A549 (cell line): Measurements from ENCODE around the gene PTGR1.

Source experiments
- CHD2 ChIP-seq: fragments of 150-350 bp; IDR thresholded peaks from 2 replicates; pipeline ENCODE4 v1.6.1; 2014; ENCODE audit warnings: low read length; ENCODE audit not compliant: partially characterized antibody
- CHD4 ChIP-seq: fragments of 200-600 bp; sonication (generic); IDR thresholded peaks from 2 replicates; pipeline ENCODE4 v1.6.1; 2016; ENCODE audit warnings: antibody characterized with exemption, mild to moderate bottlenecking, borderline replicate concordance
- EHMT2 ChIP-seq: fragments of 200-600 bp; sonication (generic); IDR thresholded peaks from 2 replicates; pipeline ENCODE4 v1.6.1; 2016; ENCODE audit warnings: antibody characterized with exemption, low read depth, mild to moderate bottlenecking, moderate library complexity
- HDAC2 ChIP-seq: fragments of 200-600 bp; sonication (generic); IDR thresholded peaks from 2 replicates; pipeline ENCODE4 v1.6.1; 2016
- JUN ChIP-seq, 2 experiments: fragments of >200 bp; sonication (Bioruptor Twin); formaldehyde crosslinking; IDR thresholded peaks; 2 replicates in 1 of 2; 3 replicates in 1 of 2; pipeline ENCODE4 v1.6.1; 2016 to 2017
- MAZ ChIP-seq: fragments of 150-350 bp; IDR thresholded peaks from 2 replicates; pipeline ENCODE4 v1.6.1; 2014; ENCODE audit warnings: antibody characterized with exemption, low read depth, low read length, borderline replicate concordance
- NR3C1 ChIP-seq: fragments of >200 bp; sonication (Bioruptor Twin); formaldehyde crosslinking; IDR thresholded peaks from 3 replicates; pipeline ENCODE4 v1.6.1; 2017
- PHF8 ChIP-seq: fragments of 200-600 bp; sonication (generic); IDR thresholded peaks from 2 replicates; pipeline ENCODE4 v1.6.1; 2016; ENCODE audit warnings: low read depth, mild to moderate bottlenecking, antibody characterized with exemption, moderate library complexity, borderline replicate concordance
- POLR2A ChIP-seq: IDR thresholded peaks from 2 replicates; pipeline ENCODE4 v1.6.1; 2012; ENCODE audit warnings: mild to moderate bottlenecking, low read length
- SMC3 ChIP-seq: fragments of >200 bp; sonication (Bioruptor Twin); formaldehyde crosslinking; IDR thresholded peaks from 3 replicates; pipeline ENCODE4 v1.6.1; 2018; ENCODE audit warnings: inconsistent platforms
- ZFP36 ChIP-seq: fragments of 450-650 bp; IDR thresholded peaks from 2 replicates; pipeline ENCODE4 v1.6.1; 2014; ENCODE audit warnings: borderline replicate concordance; ENCODE audit not compliant: partially characterized antibody
- TF ChIP-seq, protein P1 (sequence below): fragments of 200-600 bp; sonication (generic); IDR thresholded peaks from 2 replicates; pipeline ENCODE4 v1.6.1; 2016; ENCODE audit warnings: antibody characterized with exemption, mild to moderate bottlenecking, moderate library complexity
- TF ChIP-seq, protein P2 (sequence below): fragments of >200 bp; sonication (Bioruptor Twin); formaldehyde crosslinking; IDR thresholded peaks from 3 replicates; pipeline ENCODE4 v1.5.1; 2016

DNA sequence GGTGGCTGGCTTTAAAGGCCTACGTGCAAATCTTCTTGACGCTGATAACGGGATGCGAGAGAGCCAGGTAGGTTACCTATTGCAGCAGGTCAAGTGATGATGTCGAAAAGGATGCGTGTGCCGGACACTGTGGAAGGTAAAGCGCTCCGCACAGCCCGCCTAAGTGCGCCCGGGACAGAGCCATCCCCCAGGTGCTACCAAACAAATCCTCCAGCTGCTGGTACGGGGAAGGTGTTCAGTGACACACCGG lies 31.4 kb upstream of the PTGR1 start:
- TF ChIP-seq EHMT2 (no peak), JUN (IDR thresholded peaks at IDR 0.05) (peak in 1 of 2 experiments; percentile 68; a peak in 2 of 5 replicates), MAZ (0 out of 2 replicates have a peak, but pooled peaks have one; percentile 67), CHD2 (no peak), HDAC2 (no peak), ZFP36 (no peak), POLR2A (no peak), SMC3 (no peak), PHF8 (no peak), NR3C1 (no peak), CHD4 (no peak)
- TF ChIP-seq, protein P1, sequence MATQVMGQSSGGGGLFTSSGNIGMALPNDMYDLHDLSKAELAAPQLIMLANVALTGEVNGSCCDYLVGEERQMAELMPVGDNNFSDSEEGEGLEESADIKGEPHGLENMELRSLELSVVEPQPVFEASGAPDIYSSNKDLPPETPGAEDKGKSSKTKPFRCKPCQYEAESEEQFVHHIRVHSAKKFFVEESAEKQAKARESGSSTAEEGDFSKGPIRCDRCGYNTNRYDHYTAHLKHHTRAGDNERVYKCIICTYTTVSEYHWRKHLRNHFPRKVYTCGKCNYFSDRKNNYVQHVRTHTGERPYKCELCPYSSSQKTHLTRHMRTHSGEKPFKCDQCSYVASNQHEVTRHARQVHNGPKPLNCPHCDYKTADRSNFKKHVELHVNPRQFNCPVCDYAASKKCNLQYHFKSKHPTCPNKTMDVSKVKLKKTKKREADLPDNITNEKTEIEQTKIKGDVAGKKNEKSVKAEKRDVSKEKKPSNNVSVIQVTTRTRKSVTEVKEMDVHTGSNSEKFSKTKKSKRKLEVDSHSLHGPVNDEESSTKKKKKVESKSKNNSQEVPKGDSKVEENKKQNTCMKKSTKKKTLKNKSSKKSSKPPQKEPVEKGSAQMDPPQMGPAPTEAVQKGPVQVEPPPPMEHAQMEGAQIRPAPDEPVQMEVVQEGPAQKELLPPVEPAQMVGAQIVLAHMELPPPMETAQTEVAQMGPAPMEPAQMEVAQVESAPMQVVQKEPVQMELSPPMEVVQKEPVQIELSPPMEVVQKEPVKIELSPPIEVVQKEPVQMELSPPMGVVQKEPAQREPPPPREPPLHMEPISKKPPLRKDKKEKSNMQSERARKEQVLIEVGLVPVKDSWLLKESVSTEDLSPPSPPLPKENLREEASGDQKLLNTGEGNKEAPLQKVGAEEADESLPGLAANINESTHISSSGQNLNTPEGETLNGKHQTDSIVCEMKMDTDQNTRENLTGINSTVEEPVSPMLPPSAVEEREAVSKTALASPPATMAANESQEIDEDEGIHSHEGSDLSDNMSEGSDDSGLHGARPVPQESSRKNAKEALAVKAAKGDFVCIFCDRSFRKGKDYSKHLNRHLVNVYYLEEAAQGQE, result no peak
- TF ChIP-seq, protein P2, sequence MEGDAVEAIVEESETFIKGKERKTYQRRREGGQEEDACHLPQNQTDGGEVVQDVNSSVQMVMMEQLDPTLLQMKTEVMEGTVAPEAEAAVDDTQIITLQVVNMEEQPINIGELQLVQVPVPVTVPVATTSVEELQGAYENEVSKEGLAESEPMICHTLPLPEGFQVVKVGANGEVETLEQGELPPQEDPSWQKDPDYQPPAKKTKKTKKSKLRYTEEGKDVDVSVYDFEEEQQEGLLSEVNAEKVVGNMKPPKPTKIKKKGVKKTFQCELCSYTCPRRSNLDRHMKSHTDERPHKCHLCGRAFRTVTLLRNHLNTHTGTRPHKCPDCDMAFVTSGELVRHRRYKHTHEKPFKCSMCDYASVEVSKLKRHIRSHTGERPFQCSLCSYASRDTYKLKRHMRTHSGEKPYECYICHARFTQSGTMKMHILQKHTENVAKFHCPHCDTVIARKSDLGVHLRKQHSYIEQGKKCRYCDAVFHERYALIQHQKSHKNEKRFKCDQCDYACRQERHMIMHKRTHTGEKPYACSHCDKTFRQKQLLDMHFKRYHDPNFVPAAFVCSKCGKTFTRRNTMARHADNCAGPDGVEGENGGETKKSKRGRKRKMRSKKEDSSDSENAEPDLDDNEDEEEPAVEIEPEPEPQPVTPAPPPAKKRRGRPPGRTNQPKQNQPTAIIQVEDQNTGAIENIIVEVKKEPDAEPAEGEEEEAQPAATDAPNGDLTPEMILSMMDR, result no peak
